K562 (cell line): ENCODE data around the gene PMVK. TPM values are rescaled to one million over a fixed set of nuclear protein-coding genes. Genes with fewer than 3 reads are reported as not detected.

Experiments used
- TOE1 ChIP-seq, 2 experiments: fragments of 450-650 bp in 1 of 2; sonication (generic) in 1 of 2; formaldehyde crosslinking in 1 of 2; IDR thresholded peaks; 2 replicates each; pipeline versions ENCODE4 v1.7.1 to v1.8.0; 2016 to 2022; ENCODE audit warnings: borderline replicate concordance in 2 of 2, mild to moderate bottlenecking in 2 of 2, antibody characterized with exemption in 1 of 2, inconsistent platforms in 1 of 2, low read depth in 1 of 2, missing genetic modification reagents in 1 of 2, moderate library complexity in 1 of 2
- polyA plus RNA-seq, 8 experiments: library from polyadenylated mRNA; depleted of rRNA in 4 of 8; stranded (reverse) in 5 of 8; unstranded in 3 of 8; fragments of >200 nt; fragmentation: Nextera tagmentation in 2 of 8; fragmentation: Illumina TruSeq in 1 of 8; extraction: Ambion mirVana in 2 of 8; extraction: Trizol in 1 of 8; gene quantifications; 2 replicates each; pipeline versions ENCODE4 v1.2.1 to v1.2.3, GENCODE V29; 2011 to 2014; ENCODE audit warnings: inconsistent platforms in 1 of 8, missing spikeins in 1 of 8
- total RNA-seq, 7 experiments: library from RNA; depleted of rRNA in 6 of 7; stranded (reverse); fragments of >200 nt in 6 of 7; fragmentation: Illumina TruSeq in 2 of 7; extraction: Trizol in 2 of 7; gene quantifications; 2 replicates each; pipeline versions ENCODE4 v1.2.1 to v1.2.3, GENCODE V29; 2011 to 2021; ENCODE audit warnings: low replicate concordance in 1 of 7
- TF ChIP-seq, protein P1 (sequence below): fragments of 250-450 bp; sonication (Bioruptor Pico); IDR thresholded peaks from 2 replicates; pipeline ENCODE4 v1.4.0; 2020

Gene PMVK
- total and polyA plus RNA-seq, 9 of the 15 experiments (the other 6 are each of a cell fraction or from before 2014, with no cell fraction given) = 1.1 to 15.3 (median 6.3) TPM

DNA sequence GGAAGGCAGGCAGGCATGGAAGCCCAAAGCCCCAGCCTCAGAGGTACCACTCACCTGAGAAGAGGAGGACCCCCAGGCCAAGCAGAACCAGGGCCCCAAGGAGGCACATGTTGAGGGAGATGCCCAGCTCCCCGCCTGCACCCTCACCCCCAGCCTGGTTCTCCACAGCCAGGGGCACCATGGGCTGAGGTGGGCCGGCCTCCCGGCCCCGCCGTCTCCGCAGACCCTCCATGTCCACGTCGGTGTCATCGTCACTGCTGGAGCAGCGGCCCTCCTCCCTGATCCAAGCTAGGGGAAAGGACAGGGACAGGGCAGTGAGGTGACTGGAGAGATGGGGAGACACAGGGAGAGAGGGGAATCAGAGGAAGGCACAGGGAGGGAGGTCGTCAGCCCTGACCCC lies 11.6 kb upstream of the PMVK start (continued):
- TF ChIP-seq, protein P1, sequence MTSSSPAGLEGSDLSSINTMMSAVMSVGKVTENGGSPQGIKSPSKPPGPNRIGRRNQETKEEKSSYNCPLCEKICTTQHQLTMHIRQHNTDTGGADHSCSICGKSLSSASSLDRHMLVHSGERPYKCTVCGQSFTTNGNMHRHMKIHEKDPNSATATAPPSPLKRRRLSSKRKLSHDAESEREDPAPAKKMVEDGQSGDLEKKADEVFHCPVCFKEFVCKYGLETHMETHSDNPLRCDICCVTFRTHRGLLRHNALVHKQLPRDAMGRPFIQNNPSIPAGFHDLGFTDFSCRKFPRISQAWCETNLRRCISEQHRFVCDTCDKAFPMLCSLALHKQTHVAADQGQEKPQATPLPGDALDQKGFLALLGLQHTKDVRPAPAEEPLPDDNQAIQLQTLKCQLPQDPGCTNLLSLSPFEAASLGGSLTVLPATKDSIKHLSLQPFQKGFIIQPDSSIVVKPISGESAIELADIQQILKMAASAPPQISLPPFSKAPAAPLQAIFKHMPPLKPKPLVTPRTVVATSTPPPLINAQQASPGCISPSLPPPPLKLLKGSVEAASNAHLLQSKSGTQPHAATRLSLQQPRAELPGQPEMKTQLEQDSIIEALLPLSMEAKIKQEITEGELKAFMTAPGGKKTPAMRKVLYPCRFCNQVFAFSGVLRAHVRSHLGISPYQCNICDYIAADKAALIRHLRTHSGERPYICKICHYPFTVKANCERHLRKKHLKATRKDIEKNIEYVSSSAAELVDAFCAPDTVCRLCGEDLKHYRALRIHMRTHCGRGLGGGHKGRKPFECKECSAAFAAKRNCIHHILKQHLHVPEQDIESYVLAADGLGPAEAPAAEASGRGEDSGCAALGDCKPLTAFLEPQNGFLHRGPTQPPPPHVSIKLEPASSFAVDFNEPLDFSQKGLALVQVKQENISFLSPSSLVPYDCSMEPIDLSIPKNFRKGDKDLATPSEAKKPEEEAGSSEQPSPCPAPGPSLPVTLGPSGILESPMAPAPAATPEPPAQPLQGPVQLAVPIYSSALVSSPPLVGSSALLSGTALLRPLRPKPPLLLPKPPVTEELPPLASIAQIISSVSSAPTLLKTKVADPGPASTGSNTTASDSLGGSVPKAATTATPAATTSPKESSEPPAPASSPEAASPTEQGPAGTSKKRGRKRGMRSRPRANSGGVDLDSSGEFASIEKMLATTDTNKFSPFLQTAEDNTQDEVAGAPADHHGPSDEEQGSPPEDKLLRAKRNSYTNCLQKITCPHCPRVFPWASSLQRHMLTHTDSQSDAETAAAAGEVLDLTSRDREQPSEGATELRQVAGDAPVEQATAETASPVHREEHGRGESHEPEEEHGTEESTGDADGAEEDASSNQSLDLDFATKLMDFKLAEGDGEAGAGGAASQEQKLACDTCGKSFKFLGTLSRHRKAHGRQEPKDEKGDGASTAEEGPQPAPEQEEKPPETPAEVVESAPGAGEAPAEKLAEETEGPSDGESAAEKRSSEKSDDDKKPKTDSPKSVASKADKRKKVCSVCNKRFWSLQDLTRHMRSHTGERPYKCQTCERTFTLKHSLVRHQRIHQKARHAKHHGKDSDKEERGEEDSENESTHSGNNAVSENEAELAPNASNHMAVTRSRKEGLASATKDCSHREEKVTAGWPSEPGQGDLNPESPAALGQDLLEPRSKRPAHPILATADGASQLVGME = no peak
- TF ChIP-seq TOE1 (IDR thresholded peaks at IDR 0.05; ENCODE audit: borderline replicate concordance) (no peak), TOE1 (CRISPR knock-in tag; IDR thresholded peaks at IDR 0.05; ENCODE audit: borderline replicate concordance, low read depth) (no peak)
